ENCODE measurements around the gene TENM4.
"Not testable (repeated sequence)": the region's sequence is repeated elsewhere in the genome, so short reads cannot be mapped to it uniquely, and the experiment has no call there.

TENM4 gene

DNA sequence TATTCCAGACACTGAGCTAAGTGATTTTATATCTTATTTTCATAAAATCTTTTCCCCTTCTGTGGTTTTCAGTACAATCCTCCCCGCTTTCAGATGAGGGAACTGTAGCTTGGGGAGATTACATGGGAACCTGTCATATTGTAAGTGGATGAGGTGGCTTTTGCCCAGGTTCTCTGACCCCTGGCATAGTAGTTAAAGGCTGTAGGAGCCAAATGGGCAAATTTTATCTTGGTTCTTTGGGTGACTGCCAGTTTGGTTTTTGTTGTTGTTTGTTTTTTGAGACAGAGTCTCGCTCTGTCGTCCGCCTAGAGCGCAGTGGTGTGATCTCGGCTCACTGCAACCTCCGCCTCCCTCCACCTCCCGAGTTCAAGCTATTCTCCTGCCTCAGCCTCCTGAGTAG lies 454.5 kb downstream of the TENM4 start:
- DNase-seq (ENCODE audit: low read depth in 1 of 2, low spot score in 1 of 2): no peak

DNA sequence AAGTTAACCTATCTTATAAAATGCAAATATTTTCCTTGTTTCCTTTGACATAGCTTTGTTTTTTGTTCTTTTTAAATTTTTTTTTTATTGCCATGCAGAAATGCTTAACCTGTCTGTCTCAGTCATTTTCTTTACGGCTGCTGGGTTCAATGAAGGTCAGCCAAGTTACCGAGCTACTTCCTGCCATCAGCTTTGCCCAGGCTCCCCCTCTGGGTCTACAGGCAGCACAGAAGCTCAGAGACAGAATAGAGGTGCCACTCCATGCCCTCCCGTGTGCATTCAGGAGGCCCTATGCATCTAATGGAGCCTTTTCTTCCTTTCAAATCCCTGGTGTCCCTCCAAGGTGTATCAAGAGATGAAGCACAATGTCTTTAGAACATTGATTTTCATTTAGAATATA lies 455.2 kb downstream of the TENM4 start:
- no peak for DNase-seq (ENCODE audit: low read depth in 1 of 2, low spot score in 1 of 2)

DNA sequence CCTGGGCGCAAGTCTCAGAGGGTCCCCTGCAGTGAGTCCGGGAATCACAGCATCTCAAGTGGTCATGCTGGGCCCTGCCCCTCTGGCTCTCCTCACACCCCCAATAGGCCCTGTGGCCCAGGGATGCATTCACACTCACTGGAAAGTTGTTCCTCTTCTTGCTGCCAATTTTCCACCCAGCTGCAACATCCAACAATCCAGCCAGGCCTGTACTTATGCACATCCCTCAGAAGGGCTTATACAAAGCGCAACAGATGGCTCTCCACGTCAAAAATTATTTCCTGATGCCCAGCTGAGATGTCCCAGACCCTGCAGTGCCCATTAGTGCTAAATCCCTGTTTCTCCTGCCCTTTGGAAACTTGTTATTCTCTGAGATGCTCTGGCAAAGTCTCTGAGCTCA lies 458.4 kb downstream of the TENM4 start:
- no peak for DNase-seq (ENCODE audit: low read depth in 1 of 2, low spot score in 1 of 2)

DNA sequence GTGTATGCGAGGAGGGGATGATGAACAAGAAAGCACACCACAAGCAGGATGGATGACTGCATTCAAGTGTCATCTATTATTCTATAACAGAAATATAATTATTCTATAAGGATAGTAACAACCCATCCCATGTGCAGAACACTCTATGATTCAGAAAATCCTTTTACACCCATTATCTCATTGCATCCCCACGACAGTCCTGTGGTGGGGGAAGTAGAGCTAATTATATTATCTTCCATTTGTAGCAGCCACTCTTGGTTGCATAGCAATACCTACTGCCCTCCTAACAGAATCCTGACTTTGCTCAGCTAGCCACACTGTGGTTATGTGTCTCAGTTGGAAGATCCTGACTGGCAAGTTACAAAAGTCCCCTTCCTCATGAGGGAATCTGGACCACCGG lies 459.7 kb downstream of the TENM4 start:
- DNase-seq (ENCODE audit: low read depth in 1 of 2, low spot score in 1 of 2): no peak

DNA sequence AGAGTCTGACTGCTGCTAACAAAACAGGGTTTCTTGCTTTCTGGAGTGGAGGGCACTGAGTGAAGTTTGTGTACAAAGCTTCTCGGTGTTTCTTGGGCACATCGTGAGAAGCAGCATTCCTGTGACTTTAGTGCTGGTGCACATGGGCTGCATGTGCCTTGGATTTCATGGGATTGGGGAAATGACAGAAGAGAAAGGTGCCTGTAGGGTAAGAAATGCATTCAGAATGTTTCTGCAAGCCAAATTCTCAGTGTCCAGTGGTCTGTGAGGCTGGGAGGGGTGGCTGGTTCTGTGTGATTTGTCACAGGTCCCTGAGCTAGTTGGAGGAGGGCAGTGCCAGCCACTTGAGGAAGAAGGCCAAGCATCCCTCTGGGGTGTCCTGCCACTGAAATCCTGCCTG lies 462.0 kb downstream of the TENM4 start:
- no peak for DNase-seq (ENCODE audit: low read depth in 1 of 2, low spot score in 1 of 2)

DNA sequence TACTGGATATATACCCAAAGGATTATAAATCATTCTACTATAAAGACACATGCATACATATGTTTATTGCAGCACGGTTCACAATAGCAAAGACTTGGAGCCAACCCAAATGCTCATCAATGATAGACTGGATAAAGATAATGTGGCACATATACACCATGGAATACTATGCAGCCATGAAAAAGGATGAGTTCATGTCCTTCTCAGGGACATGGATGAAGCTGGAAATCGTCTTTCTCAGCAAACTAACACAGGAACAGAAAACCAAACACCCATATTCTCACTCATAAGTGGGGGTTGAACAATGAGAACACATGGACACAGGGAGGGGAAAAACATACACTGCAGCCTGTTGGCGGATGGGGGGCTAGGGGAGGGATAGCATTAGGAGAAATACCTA lies 463.0 kb downstream of the TENM4 start:
- DNase-seq (ENCODE audit: low read depth in 1 of 2, low spot score in 1 of 2): not testable (repeated sequence)

DNA sequence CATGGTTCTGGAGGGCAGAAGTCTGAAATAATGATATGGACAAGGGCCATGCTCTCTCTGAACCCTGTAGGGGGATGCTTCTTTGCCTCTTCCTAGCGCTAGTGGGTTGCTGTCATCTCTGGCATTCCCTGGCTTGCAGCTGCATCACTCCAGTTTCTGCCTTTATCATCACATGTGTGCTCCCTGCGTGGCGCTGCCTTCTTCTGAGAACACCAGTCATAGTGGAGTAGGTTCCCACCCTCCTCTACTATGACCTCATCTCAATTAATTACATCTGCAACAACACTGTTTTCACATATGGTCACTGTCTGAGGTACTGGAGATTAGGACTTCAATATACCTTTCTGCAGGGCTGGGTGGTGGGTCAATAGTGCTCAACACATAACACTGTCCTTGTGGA lies 463.8 kb downstream of the TENM4 start:
- no peak for DNase-seq (ENCODE audit: low read depth in 1 of 2, low spot score in 1 of 2)

DNA sequence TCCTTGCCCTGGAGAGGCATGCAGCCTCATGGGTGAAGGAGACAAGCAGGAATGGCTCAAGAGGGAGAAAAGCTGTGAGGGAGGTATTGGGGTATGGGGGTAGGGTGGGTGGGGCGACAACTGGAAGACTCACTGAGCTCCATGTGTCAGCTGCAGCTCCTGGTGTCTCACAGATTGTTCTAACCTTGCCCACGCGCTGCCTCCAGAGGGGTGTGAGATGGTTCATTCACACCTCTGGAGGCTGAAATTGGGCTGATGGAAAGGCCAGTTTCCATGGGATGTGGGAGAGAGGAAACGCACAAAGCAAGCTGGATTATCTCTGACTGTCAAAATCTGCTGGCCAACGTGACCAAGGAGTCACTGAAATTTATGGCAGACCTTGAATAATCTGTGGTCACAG lies 465.7 kb downstream of the TENM4 start:
- no peak for DNase-seq (ENCODE audit: low read depth in 1 of 2, low spot score in 1 of 2)

DNA sequence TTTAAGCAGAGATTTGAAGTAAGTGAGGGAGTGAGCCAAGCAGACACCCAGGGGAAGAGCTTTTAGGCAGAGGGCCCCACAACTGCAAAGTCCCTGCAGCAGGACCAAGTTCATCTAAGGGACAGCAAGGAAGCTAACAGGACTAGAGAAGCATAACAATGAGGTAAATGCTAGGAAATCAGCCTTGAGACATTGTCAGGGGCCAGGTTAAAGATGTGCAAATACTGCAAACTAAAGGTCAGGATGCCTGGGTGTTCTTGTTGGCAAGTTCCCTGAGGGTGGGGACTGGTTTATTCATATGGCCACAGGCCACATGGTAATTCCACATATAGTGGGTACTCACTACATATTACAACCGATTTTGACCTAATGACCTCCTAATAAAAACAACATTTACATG lies 467.0 kb downstream of the TENM4 start:
- DNase-seq (ENCODE audit: low read depth in 1 of 2, low spot score in 1 of 2): no peak

DNA sequence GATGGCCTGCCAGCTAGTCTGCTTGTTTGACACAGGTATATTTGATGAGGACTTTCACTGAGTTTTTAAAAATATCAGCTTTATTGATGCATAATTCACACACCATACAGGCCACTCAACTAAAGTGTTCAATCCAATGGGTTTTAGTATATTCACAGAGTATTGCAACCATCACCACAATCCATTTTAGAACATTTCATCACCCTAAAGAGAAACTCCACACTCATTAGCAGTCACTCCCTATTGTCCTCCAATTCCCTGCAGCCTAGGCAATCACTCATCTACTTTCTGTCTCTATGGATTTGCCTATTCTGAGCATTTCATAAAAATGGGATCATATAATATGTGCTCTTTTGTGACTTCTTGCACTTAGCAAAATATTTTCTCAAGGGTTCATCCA lies 468.2 kb downstream of the TENM4 start:
- DNase-seq (ENCODE audit: low read depth in 1 of 2, low spot score in 1 of 2): no peak

DNA sequence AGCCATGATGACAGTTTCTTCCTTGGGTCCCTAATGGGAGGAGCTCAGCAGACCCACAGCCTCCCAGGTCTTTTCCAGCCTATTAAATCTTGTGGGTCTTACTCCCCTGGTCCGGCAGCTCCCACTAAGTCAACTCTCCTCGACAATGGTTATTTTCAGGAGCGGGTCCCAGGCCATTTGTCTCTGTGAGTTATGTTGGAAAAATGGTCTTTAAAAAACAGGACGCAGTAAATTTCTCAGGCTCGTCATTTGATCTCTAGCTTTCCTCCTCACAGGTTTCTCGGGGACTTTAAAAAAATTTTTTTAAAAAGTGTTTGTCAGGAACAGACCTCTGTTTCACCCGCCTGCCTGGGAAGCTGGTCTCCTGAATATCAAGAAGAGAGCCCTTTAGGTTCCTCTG lies 468.7 kb downstream of the TENM4 start:
- DNase-seq (ENCODE audit: low read depth in 1 of 2, low spot score in 1 of 2): no peak

DNA sequence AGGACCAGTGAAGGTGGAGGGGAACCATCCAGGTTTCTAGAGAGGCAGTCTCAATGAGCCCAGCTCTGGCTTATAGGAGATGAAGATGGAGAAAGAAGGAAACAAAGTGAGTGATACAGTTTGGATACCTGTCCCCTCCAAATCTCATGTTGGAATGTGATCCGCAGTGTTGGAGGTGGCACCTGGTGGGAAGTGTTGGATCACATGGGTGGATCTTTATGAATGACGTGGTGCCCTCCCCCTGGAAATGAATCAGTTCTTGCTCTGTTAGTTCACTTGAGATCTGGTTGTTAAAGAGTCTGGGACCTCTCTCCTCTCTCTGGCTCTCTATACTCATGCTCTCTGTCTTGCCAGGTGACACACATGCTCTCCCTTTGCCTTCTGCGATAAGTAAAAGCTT lies 473.0 kb downstream of the TENM4 start:
- DNase-seq (ENCODE audit: low read depth in 1 of 2, low spot score in 1 of 2): no peak

DNA sequence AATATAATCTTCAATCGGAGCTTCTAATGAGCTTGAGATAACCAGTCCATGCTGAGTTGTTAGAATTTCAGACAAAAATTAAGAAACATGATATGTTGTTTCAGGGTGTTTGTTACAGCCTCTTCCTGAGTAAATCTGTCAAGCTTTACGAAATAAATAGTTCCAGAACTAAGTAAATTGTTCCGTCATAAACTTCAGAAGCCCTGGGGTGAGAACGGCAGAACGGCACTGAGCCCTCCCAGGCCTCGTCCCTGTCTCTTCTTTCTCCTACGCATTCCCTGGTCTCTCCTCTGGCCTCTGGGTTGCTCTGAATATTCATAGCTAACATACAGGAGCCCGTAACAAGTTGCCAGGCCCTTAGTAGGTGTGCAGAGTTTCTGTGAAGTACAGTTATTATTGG lies 475.4 kb downstream of the TENM4 start:
- DNase-seq (ENCODE audit: low read depth in 1 of 2, low spot score in 1 of 2): no peak

DNA sequence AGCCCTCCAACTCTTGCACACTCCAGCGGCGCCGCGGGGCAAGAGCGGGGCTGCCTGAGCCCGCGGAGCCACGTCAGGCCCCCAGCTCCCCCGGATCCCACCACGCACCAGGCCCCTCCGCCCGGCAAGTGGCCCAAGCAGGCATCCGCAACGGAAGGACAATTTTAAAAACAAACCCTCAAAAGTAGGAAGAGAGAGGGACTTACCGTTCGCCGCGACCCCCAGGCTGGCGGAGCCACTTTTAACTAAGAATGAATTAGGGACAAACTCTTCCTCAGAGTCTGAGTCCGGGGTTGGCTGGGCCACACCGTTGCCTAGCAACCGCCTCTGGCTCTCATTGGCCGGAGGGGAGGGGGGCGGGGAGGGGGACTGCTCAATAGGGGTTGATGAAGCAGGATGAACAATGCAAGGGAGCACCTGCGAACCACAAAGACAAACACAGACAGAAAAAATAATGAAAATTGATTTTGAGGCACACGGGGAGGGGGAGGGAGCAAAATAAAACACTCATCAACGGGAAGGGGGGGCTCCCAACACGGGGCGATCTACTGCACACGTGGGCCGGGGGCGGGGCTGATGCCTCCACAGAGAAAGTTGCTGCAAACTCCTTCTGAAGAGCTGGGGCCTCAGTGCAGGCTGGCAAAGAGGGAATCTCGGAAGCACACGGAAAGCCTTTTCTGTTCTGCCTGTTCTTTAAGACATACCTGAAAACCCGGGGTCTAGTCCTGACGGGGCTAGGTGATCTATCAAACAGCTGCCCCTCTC lies 478.7 kb downstream of the TENM4 start:
- DNase-seq (ENCODE audit: low read depth in 1 of 2, low spot score in 1 of 2): no peak

DNA sequence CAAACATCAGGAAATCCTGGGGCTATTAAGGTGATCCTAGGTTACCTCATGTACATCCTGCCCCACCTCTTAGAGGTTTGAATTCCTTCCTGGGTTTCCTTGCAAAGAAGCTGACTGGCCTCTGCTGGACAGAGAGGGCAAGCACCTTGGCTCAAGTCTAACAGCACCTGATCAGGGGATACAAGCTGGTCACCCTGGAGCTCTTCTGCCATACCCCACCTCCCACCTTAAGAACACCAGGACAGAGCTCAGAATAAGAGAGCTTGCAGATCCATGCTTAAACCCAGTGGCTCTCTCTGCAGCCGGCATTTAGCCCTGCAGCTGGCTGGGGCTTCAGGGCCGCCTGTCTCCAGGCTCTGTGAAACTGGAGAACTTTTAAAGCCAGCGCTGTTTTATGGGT lies 479.6 kb downstream of the TENM4 start:
- DNase-seq (ENCODE audit: low read depth in 1 of 2, low spot score in 1 of 2): no peak

DNA sequence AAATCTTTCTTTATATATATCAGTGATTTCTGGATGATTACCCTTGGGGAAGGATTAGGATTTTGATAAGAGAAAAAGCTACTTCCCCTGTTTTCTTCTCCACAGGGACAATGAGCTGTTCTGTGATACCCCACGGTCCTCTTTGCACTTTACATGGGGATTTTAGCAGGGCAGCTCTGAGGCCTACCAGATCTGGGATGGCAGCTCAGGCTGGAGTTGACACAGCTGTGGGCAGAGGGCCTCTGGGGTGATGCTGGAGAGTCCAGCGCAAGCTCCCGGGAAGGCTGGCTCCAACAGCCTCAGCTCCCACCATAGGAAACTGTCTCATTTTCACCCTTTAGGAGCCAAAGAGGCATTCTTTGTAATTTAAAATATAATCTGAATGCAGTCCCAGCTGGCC lies 482.4 kb downstream of the TENM4 start:
- no peak for DNase-seq (ENCODE audit: low read depth in 1 of 2, low spot score in 1 of 2)

DNA sequence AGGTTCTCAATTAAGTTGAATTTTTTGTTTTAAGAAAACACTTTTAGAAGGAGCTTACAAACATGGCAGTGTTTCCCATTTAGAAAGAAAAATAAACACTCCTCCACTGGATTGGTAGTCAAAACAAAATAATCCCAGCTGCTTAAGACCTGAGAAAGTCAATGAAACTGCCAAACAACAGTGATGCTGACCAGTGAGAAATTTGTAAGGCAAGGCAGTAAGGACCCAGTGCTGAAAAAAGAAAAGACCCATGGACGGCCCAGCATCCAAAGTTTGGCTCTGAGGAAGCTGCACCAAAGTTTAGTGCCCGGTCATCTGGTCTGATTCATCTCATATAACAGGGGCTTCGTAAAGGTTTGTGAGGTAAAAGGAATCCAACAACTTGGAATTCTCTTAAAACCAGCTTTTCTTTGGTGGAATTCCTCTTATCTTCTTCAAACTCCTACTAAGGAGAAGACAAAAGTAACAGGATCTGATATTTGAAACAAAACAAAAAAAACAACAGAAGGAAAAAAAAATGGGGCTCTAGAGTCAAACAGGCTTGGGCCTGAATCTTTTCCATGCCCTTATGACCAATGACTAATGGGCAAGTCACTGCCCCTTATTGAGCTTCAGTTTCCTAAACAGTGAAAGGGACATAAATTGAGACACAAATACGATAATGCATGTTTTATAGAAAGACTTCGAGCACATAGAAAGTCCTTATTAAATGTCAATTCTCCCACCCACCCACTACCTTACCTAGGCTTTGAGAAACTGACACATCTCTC lies 483.2 kb downstream of the TENM4 start:
- no peak for DNase-seq (ENCODE audit: low read depth in 1 of 2, low spot score in 1 of 2)

DNA sequence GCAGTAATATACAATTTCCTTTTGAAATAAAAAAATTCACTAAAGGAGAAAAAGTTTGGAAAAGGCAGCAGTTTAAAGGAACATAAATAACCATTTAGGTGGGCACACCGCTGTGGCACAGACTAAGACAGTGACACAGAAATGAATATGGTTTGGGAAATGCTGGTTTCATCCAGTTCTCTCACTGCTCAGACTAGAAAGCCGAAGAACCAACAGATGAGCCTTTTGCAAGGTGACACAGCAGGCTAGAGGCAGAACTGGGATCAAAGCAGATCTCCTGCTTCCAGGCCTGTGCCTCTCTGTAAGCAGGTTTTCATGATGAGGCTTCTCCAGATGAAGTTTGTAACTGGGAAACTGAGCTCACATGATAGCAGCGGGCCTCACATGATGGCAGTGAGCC lies 486.1 kb downstream of the TENM4 start:
- no peak for DNase-seq (ENCODE audit: low read depth in 1 of 2, low spot score in 1 of 2)

DNA sequence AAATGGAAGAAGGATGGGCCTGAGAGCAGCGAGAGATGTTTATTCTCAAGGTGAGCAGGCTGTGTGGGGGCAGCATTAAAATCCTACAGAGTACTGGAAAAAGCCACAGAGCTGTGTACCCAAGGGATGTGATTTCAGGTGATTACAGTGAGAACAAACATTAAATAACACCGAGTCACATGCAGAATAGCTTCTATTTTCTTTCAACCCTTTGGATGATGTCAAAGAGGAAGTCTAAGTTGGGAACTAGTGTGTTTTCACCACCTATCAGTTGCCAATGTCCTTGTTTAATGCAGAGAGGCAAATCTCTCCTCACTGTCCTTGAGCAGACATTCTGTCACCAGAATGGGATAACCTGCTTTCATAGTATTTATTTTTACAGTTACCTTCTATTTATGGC lies 486.6 kb downstream of the TENM4 start:
- no peak for DNase-seq (ENCODE audit: low read depth in 1 of 2, low spot score in 1 of 2)

DNA sequence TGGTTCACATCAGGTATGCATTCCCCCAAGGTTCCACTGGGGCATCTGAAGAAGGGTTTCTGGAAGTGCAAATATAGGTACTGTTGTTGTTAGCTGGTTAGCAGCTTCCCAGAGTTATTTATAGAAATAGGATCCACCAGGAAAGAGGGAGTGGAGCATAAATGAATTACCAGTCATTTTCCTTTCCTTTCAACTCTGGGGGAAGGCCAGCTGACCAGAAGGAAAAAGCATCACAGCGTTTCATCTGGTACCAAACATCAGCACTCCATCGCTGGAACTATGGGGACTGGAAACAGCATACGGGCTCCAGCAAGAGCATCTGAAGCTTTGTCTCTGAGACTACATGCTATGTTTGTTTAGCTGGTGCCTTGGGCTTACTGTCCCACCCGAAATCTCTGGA lies 487.9 kb downstream of the TENM4 start:
- no peak for DNase-seq (ENCODE audit: low read depth in 1 of 2, low spot score in 1 of 2)

DNA sequence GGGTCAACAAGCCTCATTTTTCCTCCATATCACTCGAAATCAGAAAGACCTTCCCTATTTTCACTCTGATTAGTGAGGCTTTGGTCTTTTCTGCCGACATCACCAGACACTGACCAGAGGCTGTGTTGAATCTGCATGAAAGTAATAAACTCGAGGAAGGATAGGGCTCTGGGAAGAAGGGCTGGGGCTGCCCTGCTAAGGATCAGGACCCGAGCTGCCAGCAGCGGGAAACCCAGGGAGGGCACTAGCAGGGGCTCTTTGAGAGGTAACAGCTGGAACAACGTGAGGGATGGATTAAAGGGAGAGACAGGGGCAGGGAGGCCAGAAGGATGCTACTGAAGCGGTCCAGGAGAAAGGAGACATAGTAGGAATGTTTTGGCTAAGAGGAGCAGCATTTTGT lies 488.7 kb downstream of the TENM4 start:
- DNase-seq (ENCODE audit: low read depth in 1 of 2, low spot score in 1 of 2): no peak

DNA sequence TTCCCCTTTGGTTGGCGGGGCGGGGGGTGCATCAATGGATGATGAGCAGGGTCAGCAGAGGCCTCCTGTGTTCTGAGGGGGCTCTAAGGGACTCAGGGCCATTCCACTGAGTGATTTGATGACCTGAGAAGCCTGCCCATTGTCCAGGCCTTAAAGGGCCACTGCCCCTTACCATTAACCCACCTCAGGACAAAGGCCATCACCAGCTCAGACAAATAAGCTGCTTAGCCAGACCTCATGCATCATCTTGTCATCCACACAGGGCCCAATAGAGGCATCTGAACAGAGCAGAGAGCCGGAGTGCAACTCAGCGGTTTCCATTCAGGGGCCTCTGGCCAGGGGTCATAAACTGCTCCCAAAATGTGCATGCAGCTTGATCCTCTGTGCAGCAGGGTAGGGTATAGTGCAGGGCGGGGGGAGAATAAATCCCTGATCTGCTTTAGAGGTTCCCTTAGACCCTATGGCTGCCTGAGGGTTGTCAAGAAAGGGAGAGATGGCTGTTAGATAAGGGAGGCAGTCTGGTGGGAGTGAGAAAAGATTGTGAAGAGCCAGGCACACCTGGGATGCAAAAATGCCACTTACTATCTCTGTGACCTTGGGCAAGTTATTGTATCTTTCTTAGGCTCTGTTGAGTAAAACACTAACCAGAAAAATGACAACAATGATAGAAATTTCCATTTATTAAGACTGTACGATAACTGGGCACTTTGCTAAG lies 490.7 kb downstream of the TENM4 start:
- no peak for DNase-seq (ENCODE audit: low read depth in 1 of 2, low spot score in 1 of 2)

All from activated CD4-positive, alpha-beta T cell treated with anti-CD3 and anti-CD28 coated beads, Interleukin-2, amount 50 U/mL, for 24 hours (primary cell).